GM23338 (cell line): ENCODE data around the gene DUSP7. TPM values are rescaled to one million over a fixed set of nuclear protein-coding genes. Genes with fewer than 3 reads are reported as not detected.

Experiments
- ATAC-seq: fragments of 200-7000 bp; cut with Tn5 transposase; 3 replicates; pipeline ENCODE4 v1.9.1; 2020
- DNase-seq: peaks from one replicate; pipeline ENCODE4 v3.0.0-alpha.2; 2015; ENCODE audit warnings: low spot score
- H2AFZ ChIP-seq: fragments of 200-600 bp; sonication (generic); 2 replicates; pipeline ENCODE4 v1.8.0; 2016; ENCODE audit warnings: antibody characterized with exemption, mild to moderate bottlenecking, moderate library complexity
- H3F3A ChIP-seq: fragments of 200-600 bp; sonication (generic); replicated peaks from 2 replicates; pipeline ENCODE4 v1.8.0; 2017; ENCODE audit warnings: antibody characterized with exemption, mixed run types, low read depth
- H3K27ac ChIP-seq: fragments of 200-600 bp; sonication (generic); 2 replicates; pipeline ENCODE4 v1.6.1; 2016; ENCODE audit warnings: low read depth
- H3K27me3 ChIP-seq: fragments of 200-600 bp; sonication (generic); 2 replicates; pipeline ENCODE4 v1.8.0; 2016; ENCODE audit warnings: mild to moderate bottlenecking, mixed run types, moderate library complexity; ENCODE audit not compliant: insufficient read depth
- H3K36me3 ChIP-seq: fragments of 200-600 bp; sonication (generic); 2 replicates; pipeline ENCODE4 v1.8.0; 2016; ENCODE audit warnings: mild to moderate bottlenecking; ENCODE audit not compliant: insufficient read depth
- H3K4me1 ChIP-seq: fragments of 200-600 bp; sonication (generic); 2 replicates; pipeline ENCODE4 v1.8.0; 2016; ENCODE audit warnings: mild to moderate bottlenecking, moderate library complexity; ENCODE audit not compliant: insufficient read depth
- H3K4me2 ChIP-seq: fragments of 200-600 bp; sonication (generic); 2 replicates; pipeline ENCODE4 v1.7.1; 2017; ENCODE audit warnings: mixed run types
- H3K4me3 ChIP-seq: fragments of 200-600 bp; sonication (generic); 2 replicates; pipeline ENCODE4 v1.6.1; 2016; ENCODE audit warnings: mixed run types
- H3K79me2 ChIP-seq: fragments of 200-600 bp; sonication (generic); replicated peaks from 2 replicates; pipeline ENCODE4 v1.8.0; 2017; ENCODE audit warnings: mild to moderate bottlenecking; ENCODE audit not compliant: insufficient read depth
- H3K9me2 ChIP-seq: fragments of 200-600 bp; sonication (generic); 2 replicates; pipeline ENCODE4 v1.8.0; 2017; ENCODE audit not compliant: insufficient read depth
- H4K20me1 ChIP-seq: fragments of 200-600 bp; sonication (generic); replicated peaks from 2 replicates; pipeline ENCODE4 v1.8.0; 2017; ENCODE audit warnings: mild to moderate bottlenecking; ENCODE audit not compliant: insufficient read depth
- H3K27ac Mint-ChIP-seq: 2 replicates; pipeline ENCODE4 v1.8.0; 2020; ENCODE audit warnings: inconsistent platforms, mild to moderate bottlenecking, moderate library complexity, mixed read lengths
- H3K27me3 Mint-ChIP-seq: 3 replicates; pipeline ENCODE4 v1.8.0; 2022; ENCODE audit warnings: low read depth, mild to moderate bottlenecking, moderate library complexity, mixed read lengths, inconsistent platforms; ENCODE audit not compliant: insufficient read depth, poor library complexity
- H3K36me3 Mint-ChIP-seq: 3 replicates; pipeline ENCODE4 v1.8.0; 2021; ENCODE audit warnings: low read depth, mild to moderate bottlenecking, inconsistent platforms, moderate library complexity, mixed read lengths
- H3K4me1 Mint-ChIP-seq: 3 replicates; pipeline ENCODE4 v1.8.0; 2020; ENCODE audit warnings: mild to moderate bottlenecking, inconsistent platforms, mixed read lengths
- H3K4me3 Mint-ChIP-seq: 3 replicates; pipeline ENCODE4 v1.8.0; 2021; ENCODE audit warnings: moderate library complexity, mild to moderate bottlenecking, inconsistent platforms, mixed read lengths
- H3K9me3 Mint-ChIP-seq: 3 replicates; pipeline ENCODE4 v1.8.0; 2020; ENCODE audit warnings: moderate library complexity, mild to moderate bottlenecking, inconsistent platforms, mixed read lengths
- CREB1 ChIP-seq: fragments of 250-450 bp; sonication (Bioruptor Pico); IDR thresholded peaks from 2 replicates; pipeline ENCODE4 v1.5.0; 2020; ENCODE audit warnings: low read depth, mild to moderate bottlenecking, moderate library complexity
- EZH2 ChIP-seq: fragments of 200-600 bp; sonication (generic); IDR thresholded peaks from one replicate; pipeline ENCODE4 v1.8.0; 2017; ENCODE audit warnings: antibody characterized with exemption, mild to moderate bottlenecking, low read depth; ENCODE audit not compliant: unreplicated experiment
- EZH2phosphoT487 ChIP-seq: fragments of 200-600 bp; sonication (generic); IDR thresholded peaks from one replicate; pipeline ENCODE4 v1.8.1; 2018; ENCODE audit warnings: antibody characterized with exemption; ENCODE audit not compliant: unreplicated experiment
- JUNB ChIP-seq: IDR thresholded peaks from one replicate; pipeline ENCODE4 v1.6.1; 2016; ENCODE audit warnings: antibody characterized with exemption; ENCODE audit not compliant: unreplicated experiment
- NANOG ChIP-seq: IDR thresholded peaks from 2 replicates; pipeline ENCODE4 v1.6.1; 2016; ENCODE audit warnings: antibody characterized with exemption, borderline replicate concordance
- POLR2AphosphoS5 ChIP-seq: IDR thresholded peaks from 2 replicates; pipeline ENCODE4 v1.6.1; 2016; ENCODE audit warnings: antibody characterized with exemption, low read depth
- REST ChIP-seq: IDR thresholded peaks from one replicate; pipeline ENCODE4 v1.6.1; 2018; ENCODE audit warnings: antibody characterized with exemption; ENCODE audit not compliant: unreplicated experiment
- STAT1 ChIP-seq: IDR thresholded peaks from one replicate; pipeline ENCODE4 v1.6.1; 2016; ENCODE audit warnings: antibody characterized with exemption; ENCODE audit not compliant: unreplicated experiment
- ZNF114 ChIP-seq: fragments of 250-450 bp; sonication (Bioruptor Pico); IDR thresholded peaks from 2 replicates; pipeline ENCODE4 v1.5.0; 2020; ENCODE audit warnings: mild to moderate bottlenecking, moderate library complexity
- ZNF331 ChIP-seq: fragments of 250-450 bp; sonication (Bioruptor Pico); IDR thresholded peaks from 2 replicates; pipeline ENCODE4 v1.5.0; 2020; ENCODE audit warnings: low read depth, mild to moderate bottlenecking, moderate library complexity
- polyA plus RNA-seq: library from polyadenylated mRNA; unstranded; fragments of >200 nt; fragmentation: Nextera tagmentation; extraction: Ambion mirVana; gene quantifications from 2 replicates; pipeline ENCODE4 v1.2.1, GENCODE V29; 2016
- total RNA-seq: library from RNA; depleted of rRNA; stranded (reverse); fragments of >200 nt; shearing (Covaris generic); gene quantifications from 2 replicates; pipeline ENCODE4 v1.2.3, GENCODE V29; 2014
- TF ChIP-seq, protein P1 (sequence below), 2 experiments: fragments of 200-600 bp in 1 of 2; sonication (generic) in 1 of 2; conservative IDR thresholded peaks; 2 replicates each; pipeline versions ENCODE4 v1.5.1 to v1.6.1; 2016 to 2017; ENCODE audit warnings: antibody characterized with exemption in 2 of 2, low read depth in 2 of 2, mild to moderate bottlenecking in 2 of 2, moderate library complexity in 1 of 2
- TF ChIP-seq, protein P2 (sequence below): fragments of 250-450 bp; sonication (Bioruptor Pico); IDR thresholded peaks from 2 replicates; pipeline ENCODE4 v1.5.0; 2020; ENCODE audit warnings: mild to moderate bottlenecking, moderate library complexity
- TF ChIP-seq, protein P3 (sequence below): IDR thresholded peaks from 2 replicates; pipeline ENCODE4 v1.6.1; 2016; ENCODE audit warnings: antibody characterized with exemption

The DUSP7 gene
- total and polyA plus RNA-seq, 2 experiments from 2014 or later: 5.6 to 14.7 TPM

GRCh38 chr3:52012699-52013098 lies 43.7 kb downstream of the DUSP7 start:
- Histone ChIP-seq H4K20me1 (no peaks in the 10 kb centered on the region), H3K79me2 (no peaks in the 10 kb centered on the region), H3K4me1 (no peaks in the 10 kb centered on the region), H3K9me2 (peaks cover 6% of the 10 kb centered on the region; the same call in 1 of the 2 replicates), H3K27me3 (no peaks in the 10 kb centered on the region), H3K4me3 (no peak overlapping the region), H2AFZ (no peak overlapping the region), H3K27ac (no peak overlapping the region), H3K4me2 (no peak overlapping the region), H3F3A (no peaks in the 10 kb centered on the region), H3K36me3 (no peaks in the 10 kb centered on the region)
- Mint-ChIP-seq H3K4me3 (no peak overlapping the region), H3K27me3 (peaks cover 19% of the 10 kb centered on the region), H3K27ac (no peak overlapping the region), H3K9me3 (no peaks in the 10 kb centered on the region), H3K4me1 (peaks cover 7% of the 10 kb centered on the region), H3K36me3 (no peaks in the 10 kb centered on the region; the same call in 2 of the 3 replicates)
- DNase-seq: no peak
- TF ChIP-seq, protein P1, sequence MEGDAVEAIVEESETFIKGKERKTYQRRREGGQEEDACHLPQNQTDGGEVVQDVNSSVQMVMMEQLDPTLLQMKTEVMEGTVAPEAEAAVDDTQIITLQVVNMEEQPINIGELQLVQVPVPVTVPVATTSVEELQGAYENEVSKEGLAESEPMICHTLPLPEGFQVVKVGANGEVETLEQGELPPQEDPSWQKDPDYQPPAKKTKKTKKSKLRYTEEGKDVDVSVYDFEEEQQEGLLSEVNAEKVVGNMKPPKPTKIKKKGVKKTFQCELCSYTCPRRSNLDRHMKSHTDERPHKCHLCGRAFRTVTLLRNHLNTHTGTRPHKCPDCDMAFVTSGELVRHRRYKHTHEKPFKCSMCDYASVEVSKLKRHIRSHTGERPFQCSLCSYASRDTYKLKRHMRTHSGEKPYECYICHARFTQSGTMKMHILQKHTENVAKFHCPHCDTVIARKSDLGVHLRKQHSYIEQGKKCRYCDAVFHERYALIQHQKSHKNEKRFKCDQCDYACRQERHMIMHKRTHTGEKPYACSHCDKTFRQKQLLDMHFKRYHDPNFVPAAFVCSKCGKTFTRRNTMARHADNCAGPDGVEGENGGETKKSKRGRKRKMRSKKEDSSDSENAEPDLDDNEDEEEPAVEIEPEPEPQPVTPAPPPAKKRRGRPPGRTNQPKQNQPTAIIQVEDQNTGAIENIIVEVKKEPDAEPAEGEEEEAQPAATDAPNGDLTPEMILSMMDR (conservative IDR thresholded peaks at IDR 0.05; ENCODE audit: low read depth in 2 of 2): no peak
- no peak for TF ChIP-seq STAT1
- TF ChIP-seq REST: no peak
- no peak for TF ChIP-seq ZNF331 (CRISPR knock-in tag)
- TF ChIP-seq CREB1 (CRISPR knock-in tag): no peak
- no peak for TF ChIP-seq POLR2AphosphoS5
- no peak for TF ChIP-seq JUNB
- TF ChIP-seq ZNF114 (CRISPR knock-in tag): no peak
- TF ChIP-seq NANOG: no peak
- TF ChIP-seq, protein P2, sequence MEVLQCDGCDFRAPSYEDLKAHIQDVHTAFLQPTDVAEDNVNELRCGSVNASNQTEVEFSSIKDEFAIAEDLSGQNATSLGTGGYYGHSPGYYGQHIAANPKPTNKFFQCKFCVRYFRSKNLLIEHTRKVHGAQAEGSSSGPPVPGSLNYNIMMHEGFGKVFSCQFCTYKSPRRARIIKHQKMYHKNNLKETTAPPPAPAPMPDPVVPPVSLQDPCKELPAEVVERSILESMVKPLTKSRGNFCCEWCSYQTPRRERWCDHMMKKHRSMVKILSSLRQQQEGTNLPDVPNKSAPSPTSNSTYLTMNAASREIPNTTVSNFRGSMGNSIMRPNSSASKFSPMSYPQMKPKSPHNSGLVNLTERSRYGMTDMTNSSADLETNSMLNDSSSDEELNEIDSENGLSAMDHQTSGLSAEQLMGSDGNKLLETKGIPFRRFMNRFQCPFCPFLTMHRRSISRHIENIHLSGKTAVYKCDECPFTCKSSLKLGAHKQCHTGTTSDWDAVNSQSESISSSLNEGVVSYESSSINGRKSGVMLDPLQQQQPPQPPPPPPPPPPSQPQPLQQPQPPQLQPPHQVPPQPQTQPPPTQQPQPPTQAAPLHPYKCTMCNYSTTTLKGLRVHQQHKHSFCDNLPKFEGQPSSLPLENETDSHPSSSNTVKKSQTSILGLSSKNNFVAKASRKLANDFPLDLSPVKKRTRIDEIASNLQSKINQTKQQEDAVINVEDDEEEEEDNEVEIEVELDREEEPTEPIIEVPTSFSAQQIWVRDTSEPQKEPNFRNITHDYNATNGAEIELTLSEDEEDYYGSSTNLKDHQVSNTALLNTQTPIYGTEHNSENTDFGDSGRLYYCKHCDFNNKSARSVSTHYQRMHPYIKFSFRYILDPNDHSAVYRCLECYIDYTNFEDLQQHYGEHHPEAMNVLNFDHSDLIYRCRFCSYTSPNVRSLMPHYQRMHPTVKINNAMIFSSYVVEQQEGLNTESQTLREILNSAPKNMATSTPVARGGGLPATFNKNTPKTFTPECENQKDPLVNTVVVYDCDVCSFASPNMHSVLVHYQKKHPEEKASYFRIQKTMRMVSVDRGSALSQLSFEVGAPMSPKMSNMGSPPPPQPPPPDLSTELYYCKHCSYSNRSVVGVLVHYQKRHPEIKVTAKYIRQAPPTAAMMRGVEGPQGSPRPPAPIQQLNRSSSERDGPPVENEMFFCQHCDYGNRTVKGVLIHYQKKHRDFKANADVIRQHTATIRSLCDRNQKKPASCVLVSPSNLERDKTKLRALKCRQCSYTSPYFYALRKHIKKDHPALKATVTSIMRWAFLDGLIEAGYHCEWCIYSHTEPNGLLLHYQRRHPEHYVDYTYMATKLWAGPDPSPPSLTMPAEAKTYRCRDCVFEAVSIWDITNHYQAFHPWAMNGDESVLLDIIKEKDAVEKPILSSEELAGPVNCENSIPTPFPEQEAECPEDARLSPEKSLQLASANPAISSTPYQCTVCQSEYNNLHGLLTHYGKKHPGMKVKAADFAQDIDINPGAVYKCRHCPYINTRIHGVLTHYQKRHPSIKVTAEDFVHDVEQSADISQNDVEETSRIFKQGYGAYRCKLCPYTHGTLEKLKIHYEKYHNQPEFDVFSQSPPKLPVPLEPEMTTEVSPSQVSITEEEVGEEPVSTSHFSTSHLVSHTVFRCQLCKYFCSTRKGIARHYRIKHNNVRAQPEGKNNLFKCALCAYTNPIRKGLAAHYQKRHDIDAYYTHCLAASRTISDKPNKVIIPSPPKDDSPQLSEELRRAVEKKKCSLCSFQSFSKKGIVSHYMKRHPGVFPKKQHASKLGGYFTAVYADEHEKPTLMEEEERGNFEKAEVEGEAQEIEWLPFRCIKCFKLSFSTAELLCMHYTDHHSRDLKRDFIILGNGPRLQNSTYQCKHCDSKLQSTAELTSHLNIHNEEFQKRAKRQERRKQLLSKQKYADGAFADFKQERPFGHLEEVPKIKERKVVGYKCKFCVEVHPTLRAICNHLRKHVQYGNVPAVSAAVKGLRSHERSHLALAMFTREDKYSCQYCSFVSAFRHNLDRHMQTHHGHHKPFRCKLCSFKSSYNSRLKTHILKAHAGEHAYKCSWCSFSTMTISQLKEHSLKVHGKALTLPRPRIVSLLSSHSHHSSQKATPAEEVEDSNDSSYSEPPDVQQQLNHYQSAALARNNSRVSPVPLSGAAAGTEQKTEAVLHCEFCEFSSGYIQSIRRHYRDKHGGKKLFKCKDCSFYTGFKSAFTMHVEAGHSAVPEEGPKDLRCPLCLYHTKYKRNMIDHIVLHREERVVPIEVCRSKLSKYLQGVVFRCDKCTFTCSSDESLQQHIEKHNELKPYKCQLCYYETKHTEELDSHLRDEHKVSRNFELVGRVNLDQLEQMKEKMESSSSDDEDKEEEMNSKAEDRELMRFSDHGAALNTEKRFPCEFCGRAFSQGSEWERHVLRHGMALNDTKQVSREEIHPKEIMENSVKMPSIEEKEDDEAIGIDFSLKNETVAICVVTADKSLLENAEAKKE (CRISPR knock-in tag): no peak
- TF ChIP-seq EZH2: no peak
- no peak for TF ChIP-seq EZH2phosphoT487
- TF ChIP-seq, protein P3, sequence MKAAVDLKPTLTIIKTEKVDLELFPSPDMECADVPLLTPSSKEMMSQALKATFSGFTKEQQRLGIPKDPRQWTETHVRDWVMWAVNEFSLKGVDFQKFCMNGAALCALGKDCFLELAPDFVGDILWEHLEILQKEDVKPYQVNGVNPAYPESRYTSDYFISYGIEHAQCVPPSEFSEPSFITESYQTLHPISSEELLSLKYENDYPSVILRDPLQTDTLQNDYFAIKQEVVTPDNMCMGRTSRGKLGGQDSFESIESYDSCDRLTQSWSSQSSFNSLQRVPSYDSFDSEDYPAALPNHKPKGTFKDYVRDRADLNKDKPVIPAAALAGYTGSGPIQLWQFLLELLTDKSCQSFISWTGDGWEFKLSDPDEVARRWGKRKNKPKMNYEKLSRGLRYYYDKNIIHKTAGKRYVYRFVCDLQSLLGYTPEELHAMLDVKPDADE: no peak
- ATAC-seq: no peak
